PC-9 (cell line): ENCODE measurements around the gene LACTB. TPM values are rescaled to one million over a fixed set of nuclear protein-coding genes. Genes with fewer than 3 reads are reported as not detected.

Source experiments
- BruUV-seq: library from RNA; stranded (reverse); fragments of 400-500 nt; replicated peaks from 2 replicates; lab custom pipeline; 2021; lab: Mats Ljungman, UMichigan
- CTCF ChIA-PET: fragments of 300-600 bp; sonication (Branson Sonifier 250); formaldehyde crosslinking; loops from one replicate; lab custom pipeline; 2022; ENCODE audit warnings: antibody characterized with exemption; lab: Charles Lee
- POLR2A ChIA-PET: fragments of 300-600 bp; sonication (Branson Sonifier 250); formaldehyde crosslinking; loops from one replicate; lab custom pipeline; 2022; ENCODE audit warnings: antibody characterized with exemption; ENCODE audit not compliant: unreplicated experiment; lab: Charles Lee
- DNase-seq, 2 experiments: peaks; one replicate each; pipeline versions ENCODE4 v3.0.0 to v3.0.0-alpha.2; 2015 to 2022; ENCODE audit warnings: mixed read lengths in 1 of 2
- H2AFZ ChIP-seq: fragments of 200-600 bp; sonication (generic); 2 replicates; pipeline ENCODE4 v1.8.1; 2017; ENCODE audit warnings: antibody characterized with exemption
- H3F3A ChIP-seq: fragments of 200-600 bp; sonication (generic); 2 replicates; pipeline ENCODE4 v1.8.1; 2017; ENCODE audit warnings: antibody characterized with exemption, mild to moderate bottlenecking, low read depth; ENCODE audit not compliant: insufficient read depth
- H3K27ac ChIP-seq: fragments of 200-600 bp; sonication (generic); 2 replicates; pipeline ENCODE4 v1.6.1; 2016; ENCODE audit warnings: mixed run types
- H3K27me3 ChIP-seq: fragments of 200-600 bp; sonication (generic); 2 replicates; pipeline ENCODE4 v1.6.1; 2016; ENCODE audit warnings: low read depth, mixed run types; ENCODE audit not compliant: insufficient read depth
- H3K36me3 ChIP-seq: fragments of 200-600 bp; sonication (generic); 2 replicates; pipeline ENCODE4 v1.6.1; 2016; ENCODE audit warnings: low read depth, mixed run types
- H3K4me1 ChIP-seq: fragments of 200-600 bp; sonication (generic); replicated peaks from 2 replicates; pipeline ENCODE4 v1.6.1; 2016; ENCODE audit warnings: mixed run types; ENCODE audit not compliant: insufficient read depth
- H3K4me2 ChIP-seq: fragments of 200-600 bp; sonication (generic); 2 replicates; pipeline ENCODE4 v1.6.1; 2017; ENCODE audit warnings: mixed run types
- H3K4me3 ChIP-seq: fragments of 200-600 bp; sonication (generic); 2 replicates; pipeline ENCODE4 v1.6.1; 2016; ENCODE audit warnings: mixed run types
- H3K79me2 ChIP-seq: fragments of 200-600 bp; sonication (generic); 2 replicates; pipeline ENCODE4 v1.6.1; 2017; ENCODE audit warnings: low read depth, mixed run types
- H3K9me2 ChIP-seq: fragments of 200-600 bp; sonication (generic); 2 replicates; pipeline ENCODE4 v1.8.1; 2017; ENCODE audit warnings: mild to moderate bottlenecking; ENCODE audit not compliant: insufficient read depth
- H3K9me3 ChIP-seq: fragments of 200-600 bp; sonication (generic); 2 replicates; pipeline ENCODE4 v1.8.1; 2016; ENCODE audit warnings: low read depth; ENCODE audit not compliant: insufficient read depth
- H4K20me1 ChIP-seq: fragments of 200-600 bp; sonication (generic); 2 replicates; pipeline ENCODE4 v1.8.1; 2017; ENCODE audit not compliant: insufficient read depth
- EZH2 ChIP-seq: fragments of 200-600 bp; sonication (generic); IDR thresholded peaks from 2 replicates; pipeline ENCODE4 v1.8.0; 2017; ENCODE audit warnings: antibody characterized with exemption, low read depth
- intact Hi-C: fragments of 100-400 bp; cut with micrococcal nuclease; formaldehyde crosslinking; loops from one replicate; pipeline ENCODE4 v1.10.0; 2022; ENCODE audit not compliant: unreplicated experiment
- total RNA-seq: library from RNA; stranded (reverse); gene quantifications from 2 replicates; pipeline ENCODE4 v1.2.3, GENCODE V29; 2021
- TF ChIP-seq, protein P1 (sequence below): fragments of 200-600 bp; sonication (generic); conservative IDR thresholded peaks from 2 replicates; pipeline ENCODE4 v1.6.1; 2017; ENCODE audit warnings: mixed run types, antibody characterized with exemption, mild to moderate bottlenecking, moderate library complexity

Gene LACTB
- total RNA-seq, 1 experiment from 2014 or later = 17.1 TPM

DNA sequence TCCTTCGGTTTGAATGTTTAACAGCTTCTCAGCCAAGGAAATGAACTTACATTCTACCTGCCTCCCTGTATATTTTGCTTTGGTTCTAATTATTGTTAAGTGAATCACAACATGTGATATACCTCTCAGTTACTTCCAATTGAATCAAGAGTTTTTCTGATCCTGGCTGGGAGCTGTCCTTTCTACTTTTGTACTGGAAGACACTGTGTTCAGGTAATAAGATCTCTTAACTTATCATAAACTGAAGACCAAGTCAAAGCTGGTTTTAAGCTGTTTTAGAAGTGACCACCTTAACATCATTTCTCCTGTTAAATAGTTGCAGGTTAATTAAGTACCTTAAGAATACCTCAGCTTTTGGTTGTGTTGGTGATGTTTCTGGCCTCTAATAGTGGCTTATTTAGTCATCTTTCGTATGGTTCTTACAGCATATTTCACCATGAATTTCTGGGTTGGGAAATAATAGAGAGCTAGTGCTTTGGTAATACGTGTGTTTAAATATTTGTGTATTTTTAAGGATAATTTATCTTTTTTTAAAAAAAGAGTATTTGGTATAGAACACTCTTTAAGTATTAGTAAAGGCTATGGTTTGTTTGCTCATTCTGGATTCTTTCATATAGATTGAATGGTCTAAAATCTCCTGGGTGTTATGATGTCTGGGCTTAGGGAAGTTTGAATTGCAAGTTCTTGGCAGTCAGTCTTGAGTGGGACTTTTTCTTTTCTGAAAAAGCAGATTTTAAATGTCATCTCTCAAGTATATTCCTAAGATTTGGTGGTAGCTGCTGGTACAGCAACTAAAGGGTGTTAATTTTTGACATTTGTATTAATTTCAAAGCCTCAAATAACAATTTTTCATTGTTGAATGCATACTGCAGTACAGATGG is 69.3 kb downstream of the LACTB start:
- intact Hi-C loops = loop anchor here (2.0 kb wide), 1 partner anchor 34 kb away; the partner anchor contains the start of gene RPS27L
- Histone ChIP-seq H3K27ac (no peak overlapping the region), H4K20me1 (no peaks in the 10 kb centered on the region), H3K9me3 (no peaks in the 10 kb centered on the region), H3F3A (peaks cover 8% of the 10 kb centered on the region; the same call in 1 of the 2 replicates), H3K79me2 (peaks cover 46% of the 10 kb centered on the region), H2AFZ (no peak overlapping the region), H3K4me1 (peaks cover 28% of the 10 kb centered on the region), H3K4me2 (peak overlapping the region; percentile 77), H3K36me3 (no peaks in the 10 kb centered on the region), H3K4me3 (peak overlapping the region; percentile 63), H3K27me3 (no peaks in the 10 kb centered on the region), H3K9me2 (no peaks in the 10 kb centered on the region)
- BruUV-seq = no TSS peak
- ChIA-PET POLR2A (interaction anchor here (0.6 kb wide), 1 partner anchor 46 kb away, joined by 5 read pairs; no protein-coding TSS in a partner anchor), CTCF (no interaction called here)
- TF ChIP-seq, protein P1, sequence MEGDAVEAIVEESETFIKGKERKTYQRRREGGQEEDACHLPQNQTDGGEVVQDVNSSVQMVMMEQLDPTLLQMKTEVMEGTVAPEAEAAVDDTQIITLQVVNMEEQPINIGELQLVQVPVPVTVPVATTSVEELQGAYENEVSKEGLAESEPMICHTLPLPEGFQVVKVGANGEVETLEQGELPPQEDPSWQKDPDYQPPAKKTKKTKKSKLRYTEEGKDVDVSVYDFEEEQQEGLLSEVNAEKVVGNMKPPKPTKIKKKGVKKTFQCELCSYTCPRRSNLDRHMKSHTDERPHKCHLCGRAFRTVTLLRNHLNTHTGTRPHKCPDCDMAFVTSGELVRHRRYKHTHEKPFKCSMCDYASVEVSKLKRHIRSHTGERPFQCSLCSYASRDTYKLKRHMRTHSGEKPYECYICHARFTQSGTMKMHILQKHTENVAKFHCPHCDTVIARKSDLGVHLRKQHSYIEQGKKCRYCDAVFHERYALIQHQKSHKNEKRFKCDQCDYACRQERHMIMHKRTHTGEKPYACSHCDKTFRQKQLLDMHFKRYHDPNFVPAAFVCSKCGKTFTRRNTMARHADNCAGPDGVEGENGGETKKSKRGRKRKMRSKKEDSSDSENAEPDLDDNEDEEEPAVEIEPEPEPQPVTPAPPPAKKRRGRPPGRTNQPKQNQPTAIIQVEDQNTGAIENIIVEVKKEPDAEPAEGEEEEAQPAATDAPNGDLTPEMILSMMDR = no peak
- TF ChIP-seq EZH2 = no peak
- DNase-seq = no peak

Other genes starting within 250 kb of the LACTB start
- gene TPM1, start 79.1 kb upstream of the LACTB start, total RNA-seq = 174 and 225 TPM in 2 replicates
- 59.7 and 77.0 TPM in 2 replicates for gene RPS27L, start 35.6 kb downstream of the LACTB start, total RNA-seq
- gene RAB8B, start 67.7 kb downstream of the LACTB start, total RNA-seq = 19.3 and 20.9 TPM in 2 replicates
- gene APH1B, start 155.7 kb downstream of the LACTB start, total RNA-seq = 4.9 and 5.8 TPM in 2 replicates